SU-DHL-6 (cell line): Measurements from ENCODE around the gene SLFN12L.

ENCODE experiments used
- H2AFZ ChIP-seq: fragments of 200-600 bp; sonication (generic); 2 replicates; pipeline ENCODE4 v1.6.1; 2014; ENCODE audit warnings: low read depth, mild to moderate bottlenecking, moderate library complexity, mixed read lengths, antibody characterized with exemption, low read length; ENCODE audit not compliant: severe bottlenecking
- H3F3A ChIP-seq: fragments of 200-600 bp; shearing (Covaris generic); 2 replicates; pipeline ENCODE4 v1.6.0; 2016; ENCODE audit warnings: antibody characterized with exemption, mild to moderate bottlenecking; ENCODE audit not compliant: insufficient read depth
- H3K27ac ChIP-seq: fragments of 200-600 bp; sonication (generic); 2 replicates; pipeline ENCODE4 v1.5.1; 2016; ENCODE audit warnings: low read depth, mild to moderate bottlenecking, low read length, moderate library complexity, mixed read lengths
- H3K27me3 ChIP-seq: fragments of 200-600 bp; sonication (generic), shearing (Covaris generic); 2 replicates; pipeline ENCODE4 v1.6.0; 2014; ENCODE audit warnings: mild to moderate bottlenecking, low read length
- H3K36me3 ChIP-seq: fragments of 200-600 bp; sonication (generic); 2 replicates; pipeline ENCODE4 v1.6.1; 2014; ENCODE audit warnings: mild to moderate bottlenecking, low read length, mixed read lengths
- H3K4me2 ChIP-seq: fragments of 300-600, 200-600 bp; shearing (Covaris generic), sonication (generic); 2 replicates; pipeline ENCODE4 v1.6.0; 2014; ENCODE audit warnings: low read length, low read depth, mild to moderate bottlenecking; ENCODE audit not compliant: poor library complexity, severe bottlenecking
- H3K4me3 ChIP-seq: fragments of 200-600 bp; sonication (generic); 2 replicates; pipeline ENCODE4 v1.5.1; 2014; ENCODE audit warnings: antibody characterized with exemption, low read length, mild to moderate bottlenecking, mixed read lengths; ENCODE audit not compliant: insufficient read depth, poor library complexity, severe bottlenecking
- H3K79me2 ChIP-seq: fragments of 200-600 bp; sonication (generic); 2 replicates; pipeline ENCODE4 v1.6.1; 2014; ENCODE audit warnings: mild to moderate bottlenecking, low read length, moderate library complexity; ENCODE audit not compliant: insufficient read depth
- H3K9ac ChIP-seq: fragments of 200-600 bp; sonication (generic); 2 replicates; pipeline ENCODE4 v1.7.0; 2014; ENCODE audit warnings: mild to moderate bottlenecking, low read length
- H3K9me2 ChIP-seq: fragments of 200-600 bp; sonication (generic); replicated peaks from 2 replicates; pipeline ENCODE4 v1.6.1; 2014; ENCODE audit warnings: low read length; ENCODE audit not compliant: insufficient read depth
- H3K9me3 ChIP-seq: fragments of 200-600 bp; sonication (generic); 2 replicates; pipeline ENCODE4 v1.6.1; 2014; ENCODE audit warnings: low read length, mixed read lengths; ENCODE audit not compliant: insufficient read depth
- H4K20me1 ChIP-seq: fragments of 200-600 bp; sonication (generic); 2 replicates; pipeline ENCODE4 v1.6.1; 2014; ENCODE audit warnings: low read depth, mild to moderate bottlenecking, antibody characterized with exemption, low read length, moderate library complexity, mixed read lengths
- EZH2phosphoT487 ChIP-seq: fragments of 200-600 bp; sonication (generic), shearing (Covaris generic); conservative IDR thresholded peaks from 2 replicates; pipeline ENCODE4 v1.6.1; 2018; ENCODE audit warnings: mild to moderate bottlenecking, antibody characterized with exemption, low read length, moderate library complexity, mixed read lengths
- TF ChIP-seq, protein P1 (sequence below): fragments of 200-600 bp; sonication (generic); IDR thresholded peaks from one replicate; pipeline ENCODE4 v1.5.1; 2017; ENCODE audit warnings: antibody characterized with exemption, mild to moderate bottlenecking, low read length, moderate library complexity; ENCODE audit not compliant: insufficient read depth, poor library complexity, severe bottlenecking

Gene SLFN12L

DNA sequence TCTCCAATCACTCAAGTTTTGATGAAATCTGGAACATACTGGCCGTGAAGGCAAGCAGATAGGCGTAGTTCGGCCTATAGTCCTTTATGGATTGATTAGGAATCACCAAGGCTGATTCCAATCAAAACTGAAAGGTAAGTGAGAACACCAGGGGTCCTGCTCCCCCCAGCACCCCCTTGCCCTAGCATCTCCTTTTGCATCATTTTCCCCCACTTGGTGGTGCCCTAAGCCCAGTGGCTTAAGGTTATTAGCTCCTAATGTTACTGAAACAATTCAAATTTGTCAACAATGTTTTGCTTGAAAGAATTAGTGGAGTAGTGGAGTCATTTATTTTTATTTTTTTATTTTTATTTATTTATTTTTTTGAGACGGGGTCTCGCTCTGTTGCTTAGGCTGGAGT is 18.2 kb upstream of the SLFN12L start:
- Histone ChIP-seq H4K20me1 (no peaks in the 10 kb centered on the region), H3K36me3 (no peaks in the 10 kb centered on the region), H3K79me2 (no peaks in the 10 kb centered on the region), H3K27me3 (no peaks in the 10 kb centered on the region), H3K9me3 (no peaks in the 10 kb centered on the region), H2AFZ (no peak overlapping the region), H3K9me2 (no peaks in the 10 kb centered on the region), H3F3A (no peaks in the 10 kb centered on the region), H3K9ac (no peak overlapping the region), H3K4me3 (no peak overlapping the region), H3K4me2 (no peak overlapping the region), H3K27ac (no peak overlapping the region)
- no peak for TF ChIP-seq EZH2phosphoT487
- TF ChIP-seq, protein P1, sequence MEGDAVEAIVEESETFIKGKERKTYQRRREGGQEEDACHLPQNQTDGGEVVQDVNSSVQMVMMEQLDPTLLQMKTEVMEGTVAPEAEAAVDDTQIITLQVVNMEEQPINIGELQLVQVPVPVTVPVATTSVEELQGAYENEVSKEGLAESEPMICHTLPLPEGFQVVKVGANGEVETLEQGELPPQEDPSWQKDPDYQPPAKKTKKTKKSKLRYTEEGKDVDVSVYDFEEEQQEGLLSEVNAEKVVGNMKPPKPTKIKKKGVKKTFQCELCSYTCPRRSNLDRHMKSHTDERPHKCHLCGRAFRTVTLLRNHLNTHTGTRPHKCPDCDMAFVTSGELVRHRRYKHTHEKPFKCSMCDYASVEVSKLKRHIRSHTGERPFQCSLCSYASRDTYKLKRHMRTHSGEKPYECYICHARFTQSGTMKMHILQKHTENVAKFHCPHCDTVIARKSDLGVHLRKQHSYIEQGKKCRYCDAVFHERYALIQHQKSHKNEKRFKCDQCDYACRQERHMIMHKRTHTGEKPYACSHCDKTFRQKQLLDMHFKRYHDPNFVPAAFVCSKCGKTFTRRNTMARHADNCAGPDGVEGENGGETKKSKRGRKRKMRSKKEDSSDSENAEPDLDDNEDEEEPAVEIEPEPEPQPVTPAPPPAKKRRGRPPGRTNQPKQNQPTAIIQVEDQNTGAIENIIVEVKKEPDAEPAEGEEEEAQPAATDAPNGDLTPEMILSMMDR: no peak

- Histone ChIP-seq H3K9ac (no peak overlapping the region), H3K9me3 (no peaks in the 10 kb centered on the region), H3K4me3 (no peak overlapping the region), H3K79me2 (no peaks in the 10 kb centered on the region), H4K20me1 (no peaks in the 10 kb centered on the region), H3K4me2 (no peak overlapping the region), H3K9me2 (no peaks in the 10 kb centered on the region), H3K27ac (no peak overlapping the region), H3F3A (no peaks in the 10 kb centered on the region), H3K36me3 (no peaks in the 10 kb centered on the region), H2AFZ (no peak overlapping the region), H3K27me3 (no peaks in the 10 kb centered on the region)
- TF ChIP-seq, protein P1: no peak
- no peak for TF ChIP-seq EZH2phosphoT487
These were observed 17.2 kb upstream of the SLFN12L start for GRCh38 chr17:35554668-35555067.

- H3K27me3 ChIP-seq: no peaks in the 10 kb centered on the region
- no peaks in the 10 kb centered on the region for H3K36me3 ChIP-seq
- H3K4me3 ChIP-seq: no peak overlapping the region
- no peak for TF ChIP-seq EZH2phosphoT487
- TF ChIP-seq, protein P1: no peak
- no peak overlapping the region for H3K9ac ChIP-seq
- H3K9me2 ChIP-seq: no peaks in the 10 kb centered on the region
- no peaks in the 10 kb centered on the region for H3F3A ChIP-seq
- H3K79me2 ChIP-seq: no peaks in the 10 kb centered on the region
- H2AFZ ChIP-seq: no peak overlapping the region
- no peak overlapping the region for H3K27ac ChIP-seq
- no peaks in the 10 kb centered on the region for H4K20me1 ChIP-seq
- H3K9me3 ChIP-seq: no peaks in the 10 kb centered on the region
- H3K4me2 ChIP-seq: no peak overlapping the region
These were observed 15.8 kb upstream of the SLFN12L start for GRCh38 chr17:35553310-35553709.
